PC-3 (cell line): ENCODE measurements around the gene C4orf50. TPM values are rescaled to one million over a fixed set of nuclear protein-coding genes. Genes with fewer than 3 reads are reported as not detected.

Experiments used
- ATAC-seq: fragments of 200-7000 bp; cut with Tn5 transposase; 2 replicates; pipeline ENCODE4 v1.9.1; 2020; ENCODE audit warnings: mild to moderate bottlenecking, moderate library complexity
- BruUV-seq: library from RNA; stranded (reverse); fragments of 400-500 nt; replicated peaks from 2 replicates; lab custom pipeline; 2021; lab: Mats Ljungman, UMichigan
- CTCF ChIA-PET: fragments of 300-600 bp; sonication (Branson Sonifier 250); formaldehyde crosslinking; loops from one replicate; lab custom pipeline; 2022; ENCODE audit warnings: antibody characterized with exemption; lab: Charles Lee
- POLR2A ChIA-PET: fragments of 300-600 bp; sonication (Branson Sonifier 250); formaldehyde crosslinking; loops from one replicate; lab custom pipeline; 2022; ENCODE audit warnings: antibody characterized with exemption; ENCODE audit not compliant: unreplicated experiment; lab: Charles Lee
- DNase-seq: peaks from one replicate; pipeline ENCODE4 v3.0.0-alpha.2; 2015
- H2AFZ ChIP-seq: fragments of 300-600 bp; sonication (generic); 2 replicates; pipeline ENCODE4 v1.6.0; 2016; ENCODE audit warnings: antibody characterized with exemption, low read length
- H3F3A ChIP-seq: fragments of 300-600 bp; sonication (generic); one replicate; pipeline ENCODE4 v1.6.0; 2017; ENCODE audit warnings: antibody characterized with exemption, low read length, control low read depth, mild to moderate bottlenecking; ENCODE audit not compliant: unreplicated experiment
- H3K27ac ChIP-seq: fragments of 300-600 bp; sonication (generic); 2 replicates; pipeline ENCODE4 v1.5.1; 2016; ENCODE audit warnings: mild to moderate bottlenecking, low read length
- H3K27me3 ChIP-seq: fragments of 300-600 bp; sonication (generic); 2 replicates; pipeline ENCODE4 v1.6.1; 2016; ENCODE audit warnings: low read length, mixed read lengths
- H3K36me3 ChIP-seq: fragments of 300-600 bp; sonication (generic); 2 replicates; pipeline ENCODE4 v1.6.1; 2016; ENCODE audit warnings: low read depth, mixed run types, low read length, mixed read lengths
- H3K4me1 ChIP-seq: fragments of 300-600 bp; sonication (generic); 2 replicates; pipeline ENCODE4 v1.5.1; 2016; ENCODE audit warnings: low read length; ENCODE audit not compliant: insufficient read depth
- H3K4me2 ChIP-seq: fragments of 300-600 bp; sonication (generic); 2 replicates; pipeline ENCODE4 v1.6.0; 2016; ENCODE audit warnings: low read length
- H3K4me3 ChIP-seq: fragments of 300-600 bp; sonication (generic); 2 replicates; pipeline ENCODE4 v1.5.1; 2016; ENCODE audit warnings: mild to moderate bottlenecking, low read length, mixed read lengths
- H3K79me2 ChIP-seq: fragments of 300-600 bp; sonication (generic); 2 replicates; pipeline ENCODE4 v1.6.1; 2017; ENCODE audit warnings: low read length, mixed read lengths
- H3K9ac ChIP-seq: fragments of 300-600 bp; sonication (generic); 2 replicates; pipeline ENCODE4 v1.6.0; 2016; ENCODE audit warnings: mild to moderate bottlenecking, low read length
- H3K9me2 ChIP-seq: fragments of 300-600 bp; sonication (generic); replicated peaks from 2 replicates; pipeline ENCODE4 v1.6.1; 2016; ENCODE audit warnings: mixed run types, low read length, mixed read lengths
- H3K9me3 ChIP-seq: fragments of 300-600 bp; sonication (generic); 2 replicates; pipeline ENCODE4 v1.6.1; 2016; ENCODE audit warnings: low read length, mixed read lengths
- H4K20me1 ChIP-seq: fragments of 300-600 bp; sonication (generic); 2 replicates; pipeline ENCODE4 v1.6.1; 2016; ENCODE audit warnings: low read length, mixed read lengths
- CTCF ChIP-seq: fragments of 300-600 bp; sonication (generic); conservative IDR thresholded peaks from 2 replicates; pipeline ENCODE4 v1.5.1; 2017; ENCODE audit warnings: antibody characterized with exemption, low read depth, mild to moderate bottlenecking, low read length
- EZH2 ChIP-seq: fragments of 300-600 bp; sonication (generic); IDR thresholded peaks from one replicate; pipeline ENCODE4 v1.6.1; 2017; ENCODE audit warnings: antibody characterized with exemption, mild to moderate bottlenecking, low read length; ENCODE audit not compliant: unreplicated experiment
- EZH2phosphoT487 ChIP-seq: fragments of 300-600 bp; sonication (generic); IDR thresholded peaks from 2 replicates; pipeline ENCODE4 v1.6.1; 2018; ENCODE audit warnings: mild to moderate bottlenecking, antibody characterized with exemption, low read length, borderline replicate concordance
- intact Hi-C: fragments of 100-400 bp; cut with micrococcal nuclease; formaldehyde crosslinking; loops from 2 replicates; pipeline ENCODE4 v1.9.0; 2023
- total RNA-seq: library from RNA; depleted of rRNA; stranded (reverse); fragments of >200 nt; gene quantifications from 2 replicates; pipeline ENCODE4 v1.2.3, GENCODE V29; 2014

The C4orf50 gene
- total RNA-seq, 1 experiment from 2014 or later, result not detected

GRCh38 chr4:5984843-5985242, 33.4 kb downstream of the C4orf50 start:
- intact Hi-C loops, result no loop called here
- ChIA-PET POLR2A (no interaction called here), CTCF (no interaction called here)

GRCh38 chr4:5982156-5982973, 35.9 kb downstream of the C4orf50 start:
- Histone ChIP-seq H2AFZ (no peak overlapping the region), H3K36me3 (no peaks in the 10 kb centered on the region), H3K4me3 (no peak overlapping the region), H3K9ac (no peak overlapping the region), H3K9me3 (peaks cover 4% of the 10 kb centered on the region; the same call in 1 of the 2 replicates), H4K20me1 (no peaks in the 10 kb centered on the region), H3F3A (no peaks in the 10 kb centered on the region), H3K9me2 (no peaks in the 10 kb centered on the region), H3K27ac (no peak overlapping the region), H3K27me3 (peaks cover 17% of the 10 kb centered on the region), H3K4me1 (no peaks in the 10 kb centered on the region), H3K4me2 (no peak overlapping the region), H3K79me2 (no peaks in the 10 kb centered on the region)
- ATAC-seq (no peak), DNase-seq (no peak)
- intact Hi-C loops, result no loop called here
- POLR2A ChIA-PET, result no interaction called here
- TF ChIP-seq EZH2 (no peak), EZH2phosphoT487 (no peak), CTCF (no peak)
- CTCF ChIA-PET, result interaction anchor here (0.6 kb wide), 1 partner anchor 8 kb away, joined by 3 read pairs; no protein-coding TSS in a partner anchor
- BruUV-seq, result no TSS peak

More at GRCh38 chr4:5984843-5985242, 33.4 kb downstream of the C4orf50 start:
- BruUV-seq, result no TSS peak
- Histone ChIP-seq H3K9ac (no peak overlapping the region), H3K4me1 (no peaks in the 10 kb centered on the region), H3K4me2 (no peak overlapping the region), H3K79me2 (no peaks in the 10 kb centered on the region), H4K20me1 (no peaks in the 10 kb centered on the region), H3K9me2 (no peaks in the 10 kb centered on the region), H3K4me3 (no peak overlapping the region), H3K27me3 (peaks cover 13% of the 10 kb centered on the region; the same call in 1 of the 2 replicates), H3K36me3 (no peaks in the 10 kb centered on the region), H3F3A (no peaks in the 10 kb centered on the region), H3K27ac (no peak overlapping the region), H2AFZ (no peak overlapping the region), H3K9me3 (peaks cover 4% of the 10 kb centered on the region; the same call in 1 of the 2 replicates)
- no peak for DNase-seq
- no peak for TF ChIP-seq EZH2phosphoT487
- no peak for TF ChIP-seq CTCF
- TF ChIP-seq EZH2, result no peak
- no peak for ATAC-seq
